Neural progenitor cell (in vitro differentiated cells): ENCODE results near the gene OAS2.

ENCODE experiments used
- CTCF ChIP-seq: fragments of 200-600 bp; sonication (generic); IDR thresholded peaks from 2 replicates; pipeline ENCODE4 v1.5.1; 2017; ENCODE audit warnings: antibody characterized with exemption, mild to moderate bottlenecking
- EZH2phosphoT487 ChIP-seq: fragments of 200-600 bp; sonication (generic); IDR thresholded peaks from 2 replicates; pipeline ENCODE4 v1.6.1; 2017; ENCODE audit warnings: antibody characterized with exemption

DNA sequence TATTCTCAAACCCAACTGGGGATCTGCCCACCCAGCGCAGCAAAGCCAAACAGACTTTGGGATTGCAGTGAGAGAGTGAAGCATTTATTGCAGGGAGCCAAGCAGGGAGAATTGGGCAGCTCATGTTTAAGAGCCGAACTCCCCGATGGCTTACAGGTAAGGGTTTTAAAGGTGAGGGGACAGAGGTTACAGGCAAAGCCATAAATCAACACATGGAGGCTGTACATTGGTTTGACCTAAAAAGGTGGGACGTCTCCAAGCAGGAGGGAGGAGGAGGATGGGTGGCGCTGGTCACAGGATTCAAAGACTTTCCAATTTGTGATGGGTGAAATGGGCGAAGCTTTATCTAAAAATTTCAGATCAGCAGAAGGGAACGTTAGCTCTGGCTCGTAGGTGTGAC, 18.2 kb downstream of the OAS2 start:
- no peak for TF ChIP-seq CTCF
- TF ChIP-seq EZH2phosphoT487, result no peak
